ENCODE results near the gene MATCAP1.

MATCAP1 gene

GRCh38 chr16:67157106-67157748 is 26.5 kb downstream of the MATCAP1 start:
- no peak for DNase-seq
- peak overlapping the region; percentile 97 for H3K27ac ChIP-seq (ENCODE audit: insufficient read depth, low read length, poor library complexity, severe bottlenecking)
- no peaks in the 10 kb centered on the region for H3K9me3 ChIP-seq (ENCODE audit: control insufficient read depth, low read length)
- no peak overlapping the region for H3K4me3 ChIP-seq (ENCODE audit: insufficient read depth, low read depth, low read length, poor library complexity, severe bottlenecking)
- peaks cover 61% of the 10 kb centered on the region for H3K4me1 ChIP-seq (ENCODE audit: control insufficient read depth, insufficient read depth, low read length, poor library complexity, severe bottlenecking)
- H3K36me3 ChIP-seq (ENCODE audit: control insufficient read depth, insufficient read depth, low read length), result no peaks in the 10 kb centered on the region
- H3K27me3 ChIP-seq (replicated peaks; ENCODE audit: control insufficient read depth, insufficient read depth, low read length, poor library complexity, severe bottlenecking), result no peaks in the 10 kb centered on the region

- no peak overlapping the region for H3K4me3 ChIP-seq (ENCODE audit: insufficient read depth, low read depth, low read length, poor library complexity, severe bottlenecking)
- H3K9me3 ChIP-seq (ENCODE audit: control insufficient read depth, low read length), result no peaks in the 10 kb centered on the region
- no peak for DNase-seq
- H3K36me3 ChIP-seq (ENCODE audit: control insufficient read depth, insufficient read depth, low read length), result no peaks in the 10 kb centered on the region
- no peaks in the 10 kb centered on the region for H3K27me3 ChIP-seq (replicated peaks; ENCODE audit: control insufficient read depth, insufficient read depth, low read length, poor library complexity, severe bottlenecking)
- peaks cover 59% of the 10 kb centered on the region for H3K4me1 ChIP-seq (ENCODE audit: control insufficient read depth, insufficient read depth, low read length, poor library complexity, severe bottlenecking)
- H3K27ac ChIP-seq (ENCODE audit: insufficient read depth, low read length, poor library complexity, severe bottlenecking), result no peak overlapping the region
These were observed 27.5 kb downstream of the MATCAP1 start for GRCh38 chr16:67156143-67156844.

- Histone ChIP-seq H3K4me3 (ENCODE audit: insufficient read depth, low read depth, low read length, poor library complexity, severe bottlenecking) (peak overlapping the region; percentile 31), H3K27ac (ENCODE audit: insufficient read depth, low read length, poor library complexity, severe bottlenecking) (peak overlapping the region; percentile 13), H3K27me3 (replicated peaks; ENCODE audit: control insufficient read depth, insufficient read depth, low read length, poor library complexity, severe bottlenecking) (no peaks in the 10 kb centered on the region), H3K9me3 (ENCODE audit: control insufficient read depth, low read length) (no peaks in the 10 kb centered on the region), H3K4me1 (ENCODE audit: control insufficient read depth, insufficient read depth, low read length, poor library complexity, severe bottlenecking) (peaks cover 53% of the 10 kb centered on the region), H3K36me3 (ENCODE audit: control insufficient read depth, insufficient read depth, low read length) (no peaks in the 10 kb centered on the region)
- DNase-seq, result peak; percentile 60 to 70 (median 60)
These were observed 28.2 kb downstream of the MATCAP1 start for GRCh38 chr16:67155295-67156142.

GRCh38 chr16:67154578-67155294 is 29.0 kb downstream of the MATCAP1 start:
- Histone ChIP-seq H3K9me3 (ENCODE audit: control insufficient read depth, low read length) (no peaks in the 10 kb centered on the region), H3K4me3 (ENCODE audit: insufficient read depth, low read depth, low read length, poor library complexity, severe bottlenecking) (peak overlapping the region; percentile 31), H3K36me3 (ENCODE audit: control insufficient read depth, insufficient read depth, low read length) (no peaks in the 10 kb centered on the region), H3K4me1 (ENCODE audit: control insufficient read depth, insufficient read depth, low read length, poor library complexity, severe bottlenecking) (peaks cover 53% of the 10 kb centered on the region), H3K27ac (ENCODE audit: insufficient read depth, low read length, poor library complexity, severe bottlenecking) (no peak overlapping the region), H3K27me3 (replicated peaks; ENCODE audit: control insufficient read depth, insufficient read depth, low read length, poor library complexity, severe bottlenecking) (no peaks in the 10 kb centered on the region)
- DNase-seq, result no peak

GRCh38 chr16:67151431-67152097 is 32.2 kb downstream of the MATCAP1 start:
- H3K27me3 ChIP-seq (replicated peaks; ENCODE audit: control insufficient read depth, insufficient read depth, low read length, poor library complexity, severe bottlenecking), result no peaks in the 10 kb centered on the region

GRCh38 chr16:67150833-67151396 is 32.8 kb downstream of the MATCAP1 start, which contains the start of gene B3GNT9:
Gene B3GNT9 (minus strand): TSS chr16:67150998. CDS start chr16:67150485, 513 bp downstream.
- no peak for DNase-seq

More at GRCh38 chr16:67151431-67152097, 32.2 kb downstream of the MATCAP1 start:
- Histone ChIP-seq H3K4me1 (ENCODE audit: control insufficient read depth, insufficient read depth, low read length, poor library complexity, severe bottlenecking) (peaks cover 28% of the 10 kb centered on the region), H3K36me3 (ENCODE audit: control insufficient read depth, insufficient read depth, low read length) (peaks cover 10% of the 10 kb centered on the region), H3K9me3 (ENCODE audit: control insufficient read depth, low read length) (no peaks in the 10 kb centered on the region), H3K27ac (ENCODE audit: insufficient read depth, low read length, poor library complexity, severe bottlenecking) (no peak overlapping the region), H3K4me3 (ENCODE audit: insufficient read depth, low read depth, low read length, poor library complexity, severe bottlenecking) (no peak overlapping the region)
- no peak for DNase-seq

GRCh38 chr16:67150047-67150832 is 33.5 kb downstream of the MATCAP1 start:
- Histone ChIP-seq H3K9me3 (ENCODE audit: control insufficient read depth, low read length) (no peaks in the 10 kb centered on the region), H3K36me3 (ENCODE audit: control insufficient read depth, insufficient read depth, low read length) (peaks cover 24% of the 10 kb centered on the region), H3K4me3 (ENCODE audit: insufficient read depth, low read depth, low read length, poor library complexity, severe bottlenecking) (peak overlapping the region; percentile 78), H3K27ac (ENCODE audit: insufficient read depth, low read length, poor library complexity, severe bottlenecking) (peak overlapping the region; percentile 53), H3K4me1 (ENCODE audit: control insufficient read depth, insufficient read depth, low read length, poor library complexity, severe bottlenecking) (peaks cover 15% of the 10 kb centered on the region), H3K27me3 (replicated peaks; ENCODE audit: control insufficient read depth, insufficient read depth, low read length, poor library complexity, severe bottlenecking) (no peaks in the 10 kb centered on the region)
- DNase-seq, result no peak

More at GRCh38 chr16:67150833-67151396, 32.8 kb downstream of the MATCAP1 start, which contains the start of gene B3GNT9:
- no peaks in the 10 kb centered on the region for H3K27me3 ChIP-seq (replicated peaks; ENCODE audit: control insufficient read depth, insufficient read depth, low read length, poor library complexity, severe bottlenecking)
- H3K27ac ChIP-seq (ENCODE audit: insufficient read depth, low read length, poor library complexity, severe bottlenecking), result peak within 1 kb of the TSS; percentile 53
- H3K9me3 ChIP-seq (ENCODE audit: control insufficient read depth, low read length), result no peaks in the 10 kb centered on the region
- H3K4me3 ChIP-seq (ENCODE audit: insufficient read depth, low read depth, low read length, poor library complexity, severe bottlenecking), result peak within 1 kb of the TSS; percentile 78
- H3K36me3 ChIP-seq (ENCODE audit: control insufficient read depth, insufficient read depth, low read length), result peaks cover 17% of the 10 kb centered on the region
- H3K4me1 ChIP-seq (ENCODE audit: control insufficient read depth, insufficient read depth, low read length, poor library complexity, severe bottlenecking), result peaks cover 21% of the 10 kb centered on the region

GRCh38 chr16:67149276-67150046 is 34.3 kb downstream of the MATCAP1 start:
- Histone ChIP-seq H3K27me3 (replicated peaks; ENCODE audit: control insufficient read depth, insufficient read depth, low read length, poor library complexity, severe bottlenecking) (no peaks in the 10 kb centered on the region), H3K36me3 (ENCODE audit: control insufficient read depth, insufficient read depth, low read length) (peaks cover 31% of the 10 kb centered on the region), H3K4me1 (ENCODE audit: control insufficient read depth, insufficient read depth, low read length, poor library complexity, severe bottlenecking) (peaks cover 12% of the 10 kb centered on the region), H3K9me3 (ENCODE audit: control insufficient read depth, low read length) (no peaks in the 10 kb centered on the region), H3K4me3 (ENCODE audit: insufficient read depth, low read depth, low read length, poor library complexity, severe bottlenecking) (peak overlapping the region; percentile 78), H3K27ac (ENCODE audit: insufficient read depth, low read length, poor library complexity, severe bottlenecking) (no peak overlapping the region)
- DNase-seq, result no peak

Measured in effector memory CD4-positive, alpha-beta T cell (primary cell).